AG20443 (cell line): ENCODE results near the gene PDE4D.
"Not testable (repeated sequence)": the region's sequence is repeated elsewhere in the genome, so short reads cannot be mapped to it uniquely, and the experiment has no call there.

ENCODE experiments used
- DNase-seq: peaks from one replicate; pipeline ENCODE4 v3.0.0; 2012; ENCODE audit warnings: low spot score, mixed read lengths

The PDE4D gene

GRCh38 chr5:59326596-59326995, 566.9 kb downstream of the PDE4D start:
- DNase-seq, result no peak

DNA sequence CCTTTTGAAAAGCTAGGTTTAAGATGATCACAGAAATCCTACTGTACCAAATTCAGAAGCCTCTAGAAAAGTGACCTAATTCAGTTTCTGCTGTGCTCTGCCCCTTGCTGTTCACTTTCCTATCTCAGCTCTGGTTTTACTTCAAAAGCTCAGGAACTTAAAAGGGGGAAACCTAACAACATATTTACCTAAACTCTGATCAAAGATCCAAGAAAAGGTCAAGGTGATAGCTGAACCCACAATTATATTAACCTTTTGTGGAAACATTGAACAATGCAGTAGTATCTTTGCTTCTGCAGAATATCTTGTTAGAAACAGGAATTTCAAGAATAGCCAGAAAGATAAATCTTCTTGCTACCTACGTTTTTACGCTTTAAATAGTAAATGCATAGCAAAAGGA, 568.5 kb downstream of the PDE4D start:
- DNase-seq, result no peak

- no peak for DNase-seq
Observed at GRCh38 chr5:59322894-59323293, 570.6 kb downstream of the PDE4D start.

DNA sequence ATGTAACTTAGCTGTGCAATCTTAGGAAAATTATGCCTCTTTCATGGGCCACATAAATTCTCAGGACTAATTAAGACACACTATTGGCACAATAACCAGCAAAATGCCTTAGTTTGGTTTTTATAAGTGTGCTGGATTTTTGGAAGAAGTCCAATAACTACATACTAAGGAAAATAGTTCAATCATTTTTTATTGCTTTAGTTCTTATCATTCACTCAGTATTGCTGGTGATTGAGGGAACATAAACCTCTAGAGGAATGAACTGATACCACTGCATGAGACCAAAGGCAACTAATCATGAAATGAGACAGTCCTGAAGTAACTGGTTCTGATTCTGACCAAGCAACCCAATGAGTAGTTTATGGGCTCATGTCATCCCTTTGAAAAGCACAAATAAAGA, 571.5 kb downstream of the PDE4D start:
- no peak for DNase-seq

DNA sequence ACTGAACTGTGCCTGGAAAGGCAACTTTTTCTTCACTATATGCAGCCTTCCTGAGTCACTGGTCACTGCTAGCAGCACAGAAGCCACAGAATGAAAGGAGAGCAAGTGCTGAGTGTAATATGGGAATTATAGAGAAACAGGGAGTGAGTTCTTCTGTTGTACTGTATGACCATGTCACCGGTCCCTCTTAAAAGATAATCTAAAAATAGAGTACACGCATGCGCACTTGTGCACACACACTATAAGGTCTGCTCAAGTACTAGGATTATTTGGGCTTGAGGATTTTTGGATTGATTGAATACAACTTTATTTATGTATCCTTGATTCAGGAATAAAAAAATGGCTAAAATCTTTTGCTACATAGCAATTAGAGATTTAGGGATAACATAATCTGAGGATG, 571.9 kb downstream of the PDE4D start:
- DNase-seq, result no peak

DNA sequence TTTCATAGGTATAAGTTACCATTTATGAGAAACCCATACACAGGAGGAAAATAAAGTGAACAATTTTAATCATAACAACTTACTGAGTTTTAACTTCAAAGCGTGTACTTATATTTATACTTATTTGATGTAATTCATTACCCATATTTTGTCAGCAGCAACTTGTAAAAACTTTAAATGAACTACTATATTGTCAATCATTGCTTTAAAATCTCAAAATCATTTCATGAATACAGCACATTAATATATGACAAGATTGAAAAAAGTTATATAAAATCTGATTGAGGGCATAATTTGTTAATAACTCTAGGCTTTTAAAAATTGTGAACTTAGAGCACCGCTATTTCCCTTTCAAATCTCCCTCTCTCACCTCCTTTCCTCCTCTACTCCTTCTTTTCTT, 573.1 kb downstream of the PDE4D start:
- no peak for DNase-seq

GRCh38 chr5:59319250-59319649, 574.3 kb downstream of the PDE4D start:
- no peak for DNase-seq

DNA sequence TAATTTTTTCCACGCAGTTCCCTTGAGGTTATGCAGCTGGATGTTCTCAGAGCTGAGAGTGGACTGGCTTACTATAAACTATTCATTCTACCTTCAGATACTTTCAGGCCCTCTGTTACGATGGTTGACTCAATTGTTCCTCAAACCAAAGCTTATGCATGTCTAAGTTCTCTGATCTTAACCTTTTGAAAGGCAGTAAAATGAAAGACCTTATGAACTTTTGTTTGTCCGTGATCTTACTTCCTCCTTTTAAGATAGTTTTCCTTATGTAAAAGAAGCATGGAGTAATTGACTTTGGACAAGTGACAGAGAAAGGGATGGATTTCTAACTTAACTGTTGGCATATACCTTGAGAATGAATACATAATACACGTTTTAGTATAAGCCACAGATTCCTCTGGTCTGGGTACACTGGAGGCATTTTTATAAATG, 575.7 kb downstream of the PDE4D start:
- DNase-seq, result no peak

DNA sequence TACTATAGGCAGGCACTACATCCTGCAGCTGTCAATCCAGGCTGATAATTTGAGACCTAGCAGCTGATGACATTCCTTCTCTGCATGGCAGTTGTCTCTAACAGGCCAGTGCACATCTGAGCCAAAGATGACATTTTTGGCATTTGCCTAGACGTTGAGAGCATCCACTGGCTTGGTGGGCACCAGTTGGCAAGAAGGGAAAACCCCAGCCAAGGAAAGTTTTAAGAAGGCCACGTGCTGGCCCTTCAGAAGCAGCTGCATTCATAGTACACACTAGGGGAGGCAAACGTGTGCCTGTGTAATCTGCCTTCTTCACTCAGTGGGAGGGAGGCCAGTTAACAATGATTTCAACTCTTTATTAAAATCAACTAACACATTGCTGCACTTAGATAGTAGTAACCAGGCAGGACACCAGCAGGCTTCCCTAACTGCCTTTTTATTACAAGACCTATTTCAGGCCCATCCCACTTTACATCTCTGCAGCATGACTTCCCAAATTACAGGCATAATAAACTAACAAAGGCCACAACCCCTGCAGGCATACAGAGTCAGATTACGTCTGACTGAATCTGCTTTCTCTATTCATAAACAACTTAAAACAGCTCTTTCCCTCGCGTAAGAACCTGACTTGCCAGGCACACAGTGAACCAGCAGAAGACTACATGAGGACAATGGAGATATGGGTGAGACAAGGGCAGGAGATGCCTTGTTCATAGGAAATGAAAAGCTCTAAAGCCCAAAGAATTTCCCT, 576.3 kb downstream of the PDE4D start:
- DNase-seq, result no peak

- no peak for DNase-seq
Observed at GRCh38 chr5:59312223-59312622, 581.3 kb downstream of the PDE4D start.

DNA sequence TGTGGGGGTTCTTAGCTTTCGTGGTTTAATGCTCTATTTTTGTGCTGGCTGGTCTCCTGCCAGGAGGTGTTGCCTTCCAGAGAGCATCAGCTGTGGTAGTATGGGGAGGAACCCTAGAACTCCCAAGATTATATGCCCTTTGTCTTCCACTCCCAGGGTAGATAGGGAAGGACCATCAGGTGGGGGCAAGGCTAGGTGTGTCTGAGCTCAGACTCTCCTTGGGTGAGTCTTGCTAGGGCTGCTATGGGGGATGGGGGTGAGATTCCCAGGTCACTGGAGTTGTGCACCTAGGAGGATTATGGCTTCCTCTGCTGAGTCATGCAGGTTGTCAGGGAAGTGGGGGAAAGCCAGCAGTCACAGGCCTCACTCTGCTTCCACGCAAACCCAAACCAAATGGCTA, 584.8 kb downstream of the PDE4D start:
- DNase-seq, result not testable (repeated sequence)

DNA sequence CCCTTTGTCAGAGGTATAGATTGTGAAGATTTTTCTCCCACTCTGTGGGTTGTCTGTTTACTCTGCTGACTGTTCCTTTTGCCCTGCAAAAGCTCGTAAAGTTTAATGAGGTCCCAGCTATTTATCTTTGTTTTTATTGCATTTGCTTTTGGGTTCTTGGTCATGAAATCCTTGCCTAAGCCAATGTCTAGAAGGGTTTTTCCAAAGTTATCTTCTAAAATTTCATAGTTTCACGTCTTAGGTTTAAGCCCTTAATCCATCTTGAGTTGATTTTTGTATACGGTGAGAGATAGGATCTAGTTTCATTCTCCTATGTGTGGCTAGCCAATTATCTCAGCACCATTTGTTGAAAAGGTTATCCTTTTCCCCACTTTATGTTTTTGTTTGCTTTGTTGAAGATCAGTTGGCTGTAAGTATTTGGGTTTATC, 590.2 kb downstream of the PDE4D start:
- not testable (repeated sequence) for DNase-seq

DNA sequence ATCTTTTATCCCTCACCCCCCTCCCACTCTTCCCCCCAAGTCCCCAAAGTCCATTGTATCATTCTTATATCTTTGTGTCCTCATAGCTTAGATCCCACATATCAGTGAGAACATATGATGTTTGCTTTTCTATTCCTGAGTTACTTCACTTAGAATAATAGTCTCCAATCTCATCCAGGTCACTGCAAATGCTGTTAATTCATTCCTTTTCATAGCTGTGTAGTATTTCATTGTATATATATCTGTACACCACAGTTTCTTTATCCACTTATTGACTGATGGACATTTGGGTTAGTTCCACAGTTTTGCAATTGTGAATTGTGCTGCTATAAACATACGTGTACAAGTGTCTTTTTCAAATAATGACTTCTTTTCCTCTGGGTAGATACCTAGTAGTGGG, 591.0 kb downstream of the PDE4D start:
- not testable (repeated sequence) for DNase-seq

DNA sequence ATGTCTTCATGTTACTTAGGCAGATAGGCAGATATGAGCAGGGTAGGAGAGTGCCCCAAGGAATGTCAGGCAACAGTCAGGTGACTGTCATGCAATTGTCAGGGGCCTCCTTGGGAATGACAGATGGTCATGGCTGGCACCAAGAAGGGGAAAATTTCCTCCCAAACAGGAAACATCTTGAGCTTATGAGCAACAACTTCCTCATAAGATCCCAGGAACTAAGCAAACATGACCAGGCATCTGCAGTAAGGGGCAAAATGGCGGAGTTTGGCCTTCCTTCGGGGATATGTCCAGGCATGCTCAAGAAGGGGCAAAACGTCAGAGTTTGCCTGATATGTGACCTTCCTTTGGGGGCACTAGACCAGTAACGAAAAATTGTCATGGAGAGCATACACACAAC, 591.8 kb downstream of the PDE4D start:
- DNase-seq, result no peak

- no peak for DNase-seq
Observed at GRCh38 chr5:59300930-59301329, 592.6 kb downstream of the PDE4D start.

DNA sequence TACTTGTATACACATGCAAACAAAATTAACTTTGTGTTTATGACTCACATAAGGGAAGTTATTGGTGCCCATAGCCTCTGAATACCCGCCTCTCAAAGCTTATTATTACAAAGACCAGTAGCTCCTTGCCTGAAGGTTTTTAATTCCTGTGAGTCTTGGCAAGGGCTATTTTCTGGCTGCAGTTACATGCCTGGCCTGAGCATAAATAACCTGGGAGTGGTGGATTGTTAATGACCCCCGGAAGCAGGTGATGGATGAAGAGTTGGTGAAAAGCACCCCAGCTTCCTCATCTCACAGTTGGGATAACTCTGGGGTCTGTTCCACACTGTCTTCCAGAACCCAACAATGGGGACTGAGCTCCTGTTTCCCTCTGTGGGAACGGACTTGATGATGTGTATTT, 594.5 kb downstream of the PDE4D start:
- no peak for DNase-seq

- no peak for DNase-seq
Observed at GRCh38 chr5:59296317-59297264, 596.9 kb downstream of the PDE4D start.

GRCh38 chr5:59293700-59294099, 599.8 kb downstream of the PDE4D start:
- no peak for DNase-seq

DNA sequence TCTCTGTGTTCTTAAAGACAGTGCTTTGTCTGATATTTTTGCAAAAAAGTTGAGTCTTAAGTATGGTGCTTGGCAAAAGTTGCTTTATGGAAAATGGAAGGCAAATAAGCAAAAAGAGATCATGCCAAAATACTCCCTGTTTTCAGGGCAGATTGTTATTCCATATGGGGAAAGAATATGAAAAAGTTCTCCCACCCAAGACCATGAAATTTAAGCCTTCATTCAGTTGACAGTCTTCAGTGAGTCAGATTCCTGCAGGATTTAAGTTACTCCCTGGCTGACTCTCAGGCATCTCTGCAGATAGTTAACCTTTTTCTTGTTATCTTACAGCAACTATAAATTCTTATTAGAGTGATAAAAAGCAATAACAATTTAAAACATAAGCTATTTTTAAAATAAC, 601.6 kb downstream of the PDE4D start:
- DNase-seq, result no peak

DNA sequence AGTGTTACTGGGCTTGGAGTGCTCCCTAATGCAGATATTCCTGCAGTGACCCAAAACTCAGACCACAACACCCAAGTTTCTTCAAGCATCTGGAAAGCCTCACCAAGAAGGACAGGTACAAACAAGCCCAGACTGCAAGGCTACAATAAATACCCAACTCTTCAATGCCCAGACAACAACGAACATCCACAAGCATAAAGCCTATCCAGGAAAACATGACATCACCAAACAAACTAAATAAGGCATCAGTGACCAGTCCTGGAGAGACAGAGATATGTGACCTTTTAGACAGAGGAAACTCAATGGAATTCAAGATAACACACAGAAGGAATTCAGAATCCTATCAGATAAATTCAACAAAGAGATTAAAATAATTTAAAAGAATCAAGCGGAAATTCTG, 605.6 kb downstream of the PDE4D start:
- DNase-seq, result no peak

- DNase-seq, result no peak
Observed at GRCh38 chr5:59287361-59287760, 606.2 kb downstream of the PDE4D start.

- no peak for DNase-seq
Observed at GRCh38 chr5:59286510-59286909, 607.0 kb downstream of the PDE4D start.
